HepG2 (cell line): Measurements from ENCODE around the gene GLB1L3. TPM values are rescaled to one million over a fixed set of nuclear protein-coding genes. Genes with fewer than 3 reads are reported as not detected.

Experiments
- AHR ChIP-seq: IDR thresholded peaks from 2 replicates; pipeline ENCODE4 v1.6.1; 2018; ENCODE audit warnings: missing genetic modification reagents, missing compliant biosample characterization
- ARNT ChIP-seq: fragments of 450-650 bp; IDR thresholded peaks from 2 replicates; pipeline ENCODE4 v1.6.1; 2017
- CTCF ChIP-seq: sonication (generic); formaldehyde crosslinking; IDR thresholded peaks from 2 replicates; pipeline ENCODE4 v1.5.0; 2020; ENCODE audit warnings: mild to moderate bottlenecking, missing genetic modification reagents, moderate library complexity
- GATA4 ChIP-seq: sonication (generic); IDR thresholded peaks from 2 replicates; pipeline ENCODE4 v1.6.1; 2016; ENCODE audit warnings: antibody characterized with exemption, low read depth, borderline replicate concordance
- KDM1A ChIP-seq: IDR thresholded peaks from 2 replicates; pipeline ENCODE4 v1.6.1; 2016; ENCODE audit warnings: missing compliant biosample characterization
- KDM5B ChIP-seq: sonication (generic); formaldehyde crosslinking; IDR thresholded peaks from 2 replicates; pipeline ENCODE4 v1.4.0; 2020; ENCODE audit warnings: missing genetic modification reagents, mild to moderate bottlenecking, borderline replicate concordance
- MIXL1 ChIP-seq: IDR thresholded peaks from 2 replicates; pipeline ENCODE4 v1.6.1; 2016
- RAD21 ChIP-seq: fragments of 450-650 bp; formaldehyde crosslinking; IDR thresholded peaks from 2 replicates; pipeline ENCODE4 v1.5.0; 2020; ENCODE audit warnings: mild to moderate bottlenecking
- RBM22 ChIP-seq: fragments of 200-400 bp; formaldehyde crosslinking; optimal IDR thresholded peaks from 2 replicates; pipeline ENCODE3; 2017; ENCODE audit warnings: mild to moderate bottlenecking, low read length, moderate library complexity
- RFXAP ChIP-seq: sonication (generic); formaldehyde crosslinking; IDR thresholded peaks from 2 replicates; pipeline ENCODE4 v1.4.0; 2020; ENCODE audit warnings: missing genetic modification reagents, borderline replicate concordance
- SIN3B ChIP-seq: fragments of 150-350 bp; IDR thresholded peaks from 2 replicates; pipeline ENCODE4 v1.6.1; 2014; ENCODE audit warnings: low read length
- SMC3 ChIP-seq: IDR thresholded peaks from 2 replicates; pipeline ENCODE4 v1.6.1; 2011; ENCODE audit warnings: low read length, improper control_type of control experiment
- STAG1 ChIP-seq: sonication (generic); formaldehyde crosslinking; IDR thresholded peaks from 2 replicates; pipeline ENCODE4 v1.4.0; 2020; ENCODE audit warnings: missing genetic modification reagents
- TSC22D2 ChIP-seq: sonication (generic); formaldehyde crosslinking; IDR thresholded peaks from 2 replicates; pipeline ENCODE4 v1.5.1; 2020; ENCODE audit warnings: missing genetic modification reagents, mild to moderate bottlenecking, borderline replicate concordance
- ZBTB25 ChIP-seq: IDR thresholded peaks from 2 replicates; pipeline ENCODE4 v1.6.1; 2018; ENCODE audit warnings: missing genetic modification reagents
- ZMAT5 ChIP-seq: sonication (generic); formaldehyde crosslinking; IDR thresholded peaks from 2 replicates; pipeline ENCODE4 v1.5.0; 2020; ENCODE audit warnings: mild to moderate bottlenecking, low read depth, missing genetic modification reagents, borderline replicate concordance
- ZNF558 ChIP-seq: sonication (generic); formaldehyde crosslinking; IDR thresholded peaks from 2 replicates; pipeline ENCODE4 v1.9.0; 2022; ENCODE audit warnings: mild to moderate bottlenecking, missing genetic modification reagents, borderline replicate concordance
- ZNF564 ChIP-seq: sonication (generic); formaldehyde crosslinking; IDR thresholded peaks from 2 replicates; pipeline ENCODE4 v1.8.1; 2023; ENCODE audit warnings: mild to moderate bottlenecking, missing genetic modification reagents
- ZNF646 ChIP-seq: sonication (generic); formaldehyde crosslinking; IDR thresholded peaks from 2 replicates; pipeline ENCODE4 v1.9.0; 2021; ENCODE audit warnings: mild to moderate bottlenecking, missing genetic modification reagents
- ZNF772 ChIP-seq: sonication (generic); formaldehyde crosslinking; IDR thresholded peaks from 2 replicates; pipeline ENCODE4 v1.5.0; 2020; ENCODE audit warnings: mild to moderate bottlenecking, missing genetic modification reagents
- polyA plus RNA-seq, 8 experiments: library from polyadenylated mRNA; depleted of rRNA in 3 of 8; stranded (reverse) in 7 of 8; unstranded in 1 of 8; fragments of >200 nt; fragmentation: Illumina TruSeq in 4 of 8; extraction: Trizol in 4 of 8; gene quantifications; 2 replicates each; pipeline versions ENCODE4 v1.2.1 to v1.2.3, GENCODE V29; 2011 to 2016; ENCODE audit warnings: low read depth in 4 of 8, missing spikeins in 1 of 8, mixed read lengths in 1 of 8; ENCODE audit not compliant: insufficient read depth in 1 of 8
- total RNA-seq, 5 experiments: library from RNA; depleted of rRNA; stranded (reverse); fragments of >200 nt; fragmentation: Illumina TruSeq; extraction: Trizol; gene quantifications; 2 replicates each; pipeline ENCODE4 v1.2.3, GENCODE V29; 2016; ENCODE audit warnings: low read depth in 1 of 5

The GLB1L3 gene
- total and polyA plus RNA-seq, 2 of the 13 experiments (the other 11 are each of a cell fraction or from before 2014, with no cell fraction given), result not detected

GRCh38 chr11:134244593-134244992 is 31.6 kb upstream of the GLB1L3 start (continued):
- TF ChIP-seq ZNF646 (CRISPR knock-in tag) (no peak), RBM22 (no peak), RFXAP (CRISPR knock-in tag) (no peak), SIN3B (no peak), STAG1 (CRISPR knock-in tag) (peak; percentile 56), CTCF (CRISPR knock-in tag) (peak; percentile 49), ZNF772 (CRISPR knock-in tag) (no peak), RAD21 (CRISPR knock-in tag) (peak; percentile 76), GATA4 (no peak), KDM1A (CRISPR knock-in tag) (no peak), MIXL1 (CRISPR knock-in tag) (no peak), KDM5B (CRISPR knock-in tag) (no peak), AHR (no peak), ZNF564 (no peak), ARNT (no peak), TSC22D2 (CRISPR knock-in tag) (no peak), ZNF558 (CRISPR knock-in tag) (no peak), ZMAT5 (CRISPR knock-in tag) (no peak), ZBTB25 (no peak), SMC3 (peak; percentile 73)
